Measurements from ENCODE around the gene SLC6A18.

DNA sequence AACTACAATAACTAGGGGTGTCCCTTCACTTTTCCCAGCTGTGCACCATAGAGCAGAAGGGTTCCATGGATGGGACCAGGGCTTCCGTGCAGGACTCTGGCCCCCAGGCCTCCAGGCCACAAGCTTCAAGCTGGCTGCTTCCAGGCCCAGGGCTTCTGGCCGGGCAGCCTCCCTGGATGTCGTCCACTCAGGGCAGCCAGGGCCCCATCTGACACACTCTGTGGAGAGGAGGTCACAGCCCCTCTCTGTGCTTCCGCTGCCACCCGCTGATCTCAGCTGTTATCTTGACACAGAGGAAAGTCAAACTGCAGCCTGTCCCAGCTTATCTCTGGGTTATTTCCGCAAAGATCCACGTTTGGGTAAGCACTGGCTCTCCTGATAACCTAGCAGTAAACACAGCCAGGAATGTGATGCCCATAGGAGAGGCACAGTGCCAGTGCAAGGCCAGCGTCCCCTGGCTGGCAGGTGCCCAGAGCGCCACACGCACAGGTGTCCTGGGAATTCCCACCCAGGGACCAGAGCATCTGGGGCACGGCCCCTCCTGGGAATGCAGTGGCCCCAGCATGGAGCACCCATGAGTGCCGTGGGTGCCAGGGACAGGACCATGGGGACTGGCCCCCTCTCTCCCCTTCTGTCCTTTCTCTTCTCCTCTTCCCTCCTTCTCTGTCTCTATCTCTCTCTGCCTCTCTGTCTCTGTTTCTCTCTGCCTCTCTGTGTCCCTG is 39.4 kb upstream of the SLC6A18 start:
- TF ChIP-seq, protein P1, sequence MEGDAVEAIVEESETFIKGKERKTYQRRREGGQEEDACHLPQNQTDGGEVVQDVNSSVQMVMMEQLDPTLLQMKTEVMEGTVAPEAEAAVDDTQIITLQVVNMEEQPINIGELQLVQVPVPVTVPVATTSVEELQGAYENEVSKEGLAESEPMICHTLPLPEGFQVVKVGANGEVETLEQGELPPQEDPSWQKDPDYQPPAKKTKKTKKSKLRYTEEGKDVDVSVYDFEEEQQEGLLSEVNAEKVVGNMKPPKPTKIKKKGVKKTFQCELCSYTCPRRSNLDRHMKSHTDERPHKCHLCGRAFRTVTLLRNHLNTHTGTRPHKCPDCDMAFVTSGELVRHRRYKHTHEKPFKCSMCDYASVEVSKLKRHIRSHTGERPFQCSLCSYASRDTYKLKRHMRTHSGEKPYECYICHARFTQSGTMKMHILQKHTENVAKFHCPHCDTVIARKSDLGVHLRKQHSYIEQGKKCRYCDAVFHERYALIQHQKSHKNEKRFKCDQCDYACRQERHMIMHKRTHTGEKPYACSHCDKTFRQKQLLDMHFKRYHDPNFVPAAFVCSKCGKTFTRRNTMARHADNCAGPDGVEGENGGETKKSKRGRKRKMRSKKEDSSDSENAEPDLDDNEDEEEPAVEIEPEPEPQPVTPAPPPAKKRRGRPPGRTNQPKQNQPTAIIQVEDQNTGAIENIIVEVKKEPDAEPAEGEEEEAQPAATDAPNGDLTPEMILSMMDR (IDR thresholded peaks at IDR 0.05; ENCODE audit: low read depth, low read length, poor library complexity, severe bottlenecking) = no peak
- no peak for TF ChIP-seq EZH2phosphoT487 (IDR thresholded peaks at IDR 0.05; ENCODE audit: borderline replicate concordance, low read length)
